Measurements from ENCODE around the gene CDC25C. TPM values are rescaled to one million over a fixed set of nuclear protein-coding genes. Genes with fewer than 3 reads are reported as not detected.
A peak's percentile ranks its signal among the peaks of the same experiment; 100 is the strongest.

The CDC25C gene
- total RNA-seq, 1 experiment from 2014 or later, result 19.3 TPM

GRCh38 chr5:138338411-138339090 lies 6.9 kb upstream of the CDC25C start:
- peak overlapping the region; percentile 85 for H3K27ac ChIP-seq (ENCODE audit: low read depth, low read length)
- ATAC-seq, result 0 out of 2 replicates have a peak, but pooled peaks have one; percentile 2

More at GRCh38 chr5:138338411-138339090, 6.9 kb upstream of the CDC25C start:
- ChIA-PET CTCF (interaction anchor here (1.0 to 5.1 kb wide), 3 partner anchors 14 to 15 kb away, joined by 6 to 40 read pairs (median 10); partner anchors contain the start of gene KDM3B), POLR2A (interaction anchor here (1.0 to 6.5 kb wide), 7 partner anchors 9 to 205 kb away, joined by 3 to 59 read pairs (median 5); partner anchors contain the start of genes ETF1, KDM3B and KIF20A), RAD21 (ENCODE audit: low non-redundant PET in 1 of 2, low total read pairs in 2 of 2, uncharacterized antibody in 2 of 2, unreplicated experiment in 2 of 2) (no interaction called here)
- Histone ChIP-seq H3K4me1 (ENCODE audit: control insufficient read depth in 1 of 2, insufficient read depth in 2 of 2, low read length in 2 of 2) (peaks cover 0 to 28% of the 10 kb centered on the region in 2 experiments; a peak in 2 of 4 replicates), H3K4me2 (ENCODE audit: low read length) (peak overlapping the region; percentile 88), H3K79me2 (ENCODE audit: insufficient read depth, low read length) (peaks cover 37% of the 10 kb centered on the region), H3K9me2 (ENCODE audit: insufficient read depth) (no peaks in the 10 kb centered on the region), H2AFZ (ENCODE audit: low read depth, low read length, poor library complexity, severe bottlenecking) (no peak overlapping the region), H3K4me3 (replicated peaks in 1 of 2; ENCODE audit: low read depth in 1 of 2, low read length in 2 of 2) (peak overlapping the region; percentile 67 to 74), H3K27me3 (ENCODE audit: insufficient read depth, low read length) (no peaks in the 10 kb centered on the region), H3K9me3 (ENCODE audit: control insufficient read depth in 1 of 2, insufficient read depth in 1 of 2, low read depth in 1 of 2, low read length in 2 of 2) (no peaks in the 10 kb centered on the region), H4K20me1 (ENCODE audit: insufficient read depth) (no peaks in the 10 kb centered on the region), H3K36me3 (ENCODE audit: control insufficient read depth in 1 of 2, insufficient read depth in 2 of 2, low read length in 2 of 2) (peaks cover 12 to 15% of the 10 kb centered on the region in 2 experiments), H3K9ac (ENCODE audit: low read length) (peak overlapping the region; percentile 80)
- BruUV-seq (replicated peaks), result no TSS peak
- no peak for DNase-seq (ENCODE audit: low read depth, low spot score)
- TF ChIP-seq ZNF274 (IDR thresholded peaks at IDR 0.05; ENCODE audit: low read depth, low read length), result no peak
- TF ChIP-seq REST (IDR thresholded peaks at IDR 0.05; ENCODE audit: low read depth), result no peak
- no peak for TF ChIP-seq RAD21 (IDR thresholded peaks at IDR 0.05; ENCODE audit: low read depth)
- no peak for TF ChIP-seq SP1 (IDR thresholded peaks at IDR 0.05; ENCODE audit: low read depth)
- TF ChIP-seq ZFX (IDR thresholded peaks at IDR 0.05), result no peak; the same call in 1 of the 2 replicates
- no peak for TF ChIP-seq POLR2A (IDR thresholded peaks at IDR 0.05; ENCODE audit: borderline replicate concordance, extremely low read depth, insufficient read depth, insufficient read length)
- TF ChIP-seq CTCF (IDR thresholded peaks at IDR 0.05 in 2 of 3, conservative IDR thresholded peaks at IDR 0.05 in 1 of 3; ENCODE audit: borderline replicate concordance in 1 of 3, insufficient read depth in 1 of 3, low read depth in 2 of 3, low read length in 2 of 3), result no peak
- no peak for TF ChIP-seq CBX3 (IDR thresholded peaks at IDR 0.05; ENCODE audit: low read depth)
- intact Hi-C loops (cut with micrococcal nuclease), result no loop called here
